IPS-18c (cell line): ENCODE results near the gene GALNT2.

Source experiments
- H3K4me3 ChIP-seq: 2 replicates; pipeline ENCODE4 v1.7.0; 2013; ENCODE audit warnings: low read depth, mild to moderate bottlenecking, low read length, moderate library complexity; ENCODE audit not compliant: insufficient read depth
- H3K9me3 ChIP-seq: one replicate; pipeline ENCODE4 v1.6.1; 2013; ENCODE audit warnings: mild to moderate bottlenecking, low read length, moderate library complexity; ENCODE audit not compliant: control insufficient read depth, insufficient read depth

The GALNT2 gene

DNA sequence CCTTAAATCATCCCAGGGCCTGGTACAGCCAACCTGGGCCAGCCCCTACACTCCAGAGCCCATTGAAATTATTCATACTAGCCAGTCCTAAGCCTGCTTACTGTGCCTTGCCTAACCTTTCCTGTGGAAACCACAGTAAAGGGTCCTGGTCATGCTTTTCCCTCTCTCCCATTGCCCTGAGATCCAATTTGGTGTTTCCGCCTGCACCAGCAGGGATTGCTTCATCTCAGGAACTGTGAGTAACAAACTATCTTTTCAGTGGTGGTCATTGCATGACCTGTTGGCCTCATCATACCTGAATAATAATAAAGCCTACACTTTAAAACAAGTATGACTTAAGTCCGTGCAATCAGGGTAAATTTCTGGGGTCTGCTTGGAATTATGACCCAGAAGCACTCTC lies 18.7 kb upstream of the GALNT2 start:
- H3K9me3 ChIP-seq, result no peaks in the 10 kb centered on the region

DNA sequence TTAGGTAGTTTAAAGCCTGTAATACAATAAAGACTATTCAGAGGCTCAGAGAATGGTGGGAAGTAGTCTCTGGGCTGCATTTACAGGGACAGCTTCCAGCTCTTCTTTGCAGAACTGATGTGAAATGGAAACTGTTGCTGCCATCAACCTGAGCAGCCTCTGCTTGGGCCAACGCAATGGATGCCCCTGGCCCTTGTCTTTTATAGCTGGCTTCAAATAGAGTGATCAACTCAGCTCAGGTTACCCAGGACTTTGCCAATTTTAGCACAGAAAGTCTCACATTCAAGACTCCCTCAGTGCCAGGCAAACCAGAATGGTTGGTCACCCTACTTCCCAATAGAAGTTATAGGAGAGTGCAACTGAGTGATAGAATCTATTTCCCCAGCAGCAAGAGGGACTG lies 18.1 kb upstream of the GALNT2 start:
- no peaks in the 10 kb centered on the region for H3K9me3 ChIP-seq
- no peak overlapping the region for H3K4me3 ChIP-seq

More for the DNA sequence above, 18.7 kb upstream of the GALNT2 start:
- no peak overlapping the region for H3K4me3 ChIP-seq

DNA sequence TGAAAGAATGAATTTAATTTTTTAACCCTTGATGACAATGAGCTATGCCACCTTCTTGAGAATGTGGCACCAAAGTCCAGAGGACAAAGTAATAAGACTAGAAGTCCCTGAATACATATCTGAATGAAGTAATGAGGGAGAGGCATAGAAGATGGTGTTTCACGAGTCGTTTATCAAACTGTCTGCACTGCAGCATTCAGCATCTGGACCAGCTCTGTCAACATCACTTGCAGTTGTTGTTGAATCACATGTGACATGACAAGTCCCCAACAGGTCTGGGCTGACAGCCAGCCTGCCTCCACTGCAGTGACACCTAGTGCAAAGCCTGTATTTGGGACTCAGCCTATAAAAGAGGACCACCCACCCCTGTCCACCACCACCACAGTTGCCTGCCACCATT lies 17.3 kb upstream of the GALNT2 start:
- Histone ChIP-seq H3K9me3 (peaks cover 2% of the 10 kb centered on the region), H3K4me3 (no peak overlapping the region)

DNA sequence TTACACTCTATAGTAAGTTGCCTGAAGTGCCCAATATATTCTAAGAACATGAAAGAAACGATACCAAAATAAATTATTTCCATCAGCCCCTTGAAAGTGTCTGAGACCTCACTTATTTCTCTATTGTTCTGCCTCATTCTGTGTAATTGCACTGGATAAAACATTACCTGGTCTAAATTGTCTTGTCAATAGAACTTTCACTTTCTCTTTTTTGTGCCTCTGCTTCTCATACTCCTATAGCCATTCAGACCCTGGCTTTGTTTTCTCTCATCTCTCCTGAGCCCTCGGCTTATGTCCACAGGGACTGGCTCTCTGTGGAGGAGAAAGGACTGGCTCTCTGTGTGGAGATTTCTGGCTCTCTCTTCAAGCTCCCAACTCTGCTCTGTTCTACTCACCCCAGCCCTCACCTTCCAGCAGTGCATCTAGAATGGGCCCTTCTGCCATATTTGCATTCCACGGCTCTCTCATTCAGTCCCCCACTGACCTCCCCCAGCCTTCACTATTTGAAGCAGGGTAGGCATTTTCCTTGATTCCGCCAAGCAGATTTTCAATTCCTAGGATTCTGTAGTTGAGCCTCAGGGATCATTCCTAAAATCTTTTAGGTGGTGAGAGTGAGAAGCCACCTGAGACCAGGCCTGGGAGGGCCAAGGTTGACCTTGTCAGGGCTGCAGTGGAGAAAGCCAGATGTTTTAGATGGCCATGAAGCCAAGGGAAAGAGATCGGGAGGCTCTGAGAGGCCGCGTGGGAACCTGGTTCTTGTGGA lies 15.9 kb upstream of the GALNT2 start:
- H3K9me3 ChIP-seq, result peaks cover 2% of the 10 kb centered on the region
- no peak overlapping the region for H3K4me3 ChIP-seq

DNA sequence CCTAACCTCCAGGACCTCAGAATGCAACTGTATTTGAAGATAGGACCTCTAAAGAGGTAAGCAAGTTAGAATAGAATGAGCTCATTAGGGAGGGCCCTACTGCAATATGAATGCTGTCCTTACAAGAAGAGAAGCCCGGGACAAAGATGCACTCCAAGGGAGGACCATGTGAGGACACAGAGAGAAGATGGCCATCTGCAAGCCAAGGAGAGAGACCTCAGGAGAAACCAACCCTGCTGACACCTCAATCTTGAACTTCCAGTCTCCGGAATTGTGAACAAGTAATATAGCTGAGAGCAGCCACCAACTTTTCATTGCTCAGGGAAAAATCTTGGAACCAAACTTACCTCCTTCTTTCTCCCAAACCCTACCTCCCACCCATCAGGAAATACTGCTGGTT lies 15.0 kb upstream of the GALNT2 start:
- H3K4me3 ChIP-seq, result no peak overlapping the region

DNA sequence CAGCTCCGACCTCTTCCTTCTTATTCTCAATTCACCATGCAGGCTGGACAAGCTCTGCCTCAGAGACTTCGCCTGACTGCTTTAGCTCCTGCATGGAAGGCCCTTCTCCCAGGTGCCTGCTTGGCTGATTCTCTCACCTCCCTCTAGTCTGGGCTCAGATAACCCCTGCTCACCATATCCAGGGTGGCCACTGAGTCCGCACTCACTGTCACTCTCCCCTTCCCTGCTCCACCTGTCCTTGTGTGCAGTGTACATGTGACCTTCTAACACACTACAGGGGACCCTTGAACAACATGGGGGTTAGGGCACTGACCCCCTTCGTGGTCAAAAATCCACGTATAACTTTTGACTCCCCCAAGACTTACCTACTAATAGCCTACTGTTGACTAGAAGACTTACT lies 14.4 kb upstream of the GALNT2 start:
- H3K4me3 ChIP-seq, result no peak overlapping the region
- peaks cover 2% of the 10 kb centered on the region for H3K9me3 ChIP-seq

More for the DNA sequence above, 15.0 kb upstream of the GALNT2 start:
- peaks cover 2% of the 10 kb centered on the region for H3K9me3 ChIP-seq

DNA sequence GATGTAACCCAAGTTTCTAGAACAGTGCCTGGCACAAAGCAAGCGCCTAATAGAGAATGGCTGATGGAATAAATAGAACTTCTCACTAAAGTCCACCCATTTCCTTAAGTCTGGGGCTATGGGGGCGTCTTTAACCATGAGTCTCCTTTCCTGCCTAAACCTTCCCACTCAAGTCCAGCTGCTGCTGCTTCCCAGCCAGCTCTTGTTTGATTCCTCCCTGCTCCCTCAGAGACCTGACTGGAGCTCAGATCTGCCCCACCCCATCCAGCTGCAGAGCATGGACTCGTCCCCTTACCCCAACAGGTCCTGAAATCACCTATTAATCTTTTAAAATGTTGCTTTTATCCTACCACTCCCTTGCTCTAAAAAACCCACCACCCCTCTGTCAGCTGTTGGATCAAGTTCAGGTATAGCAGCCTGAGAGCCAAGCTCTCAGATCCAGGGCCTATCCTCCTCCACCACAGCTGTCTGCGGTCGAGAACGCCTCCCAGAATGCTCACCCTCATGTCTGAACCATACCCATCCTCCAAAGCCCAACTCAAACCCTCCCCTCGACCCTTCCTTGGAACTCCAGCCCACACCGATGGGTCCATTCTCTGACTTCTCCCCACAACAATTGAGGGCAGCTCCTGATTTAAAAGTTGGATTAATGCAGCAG lies 12.8 kb upstream of the GALNT2 start:
- Histone ChIP-seq H3K4me3 (no peak overlapping the region), H3K9me3 (peaks cover 2% of the 10 kb centered on the region)

DNA sequence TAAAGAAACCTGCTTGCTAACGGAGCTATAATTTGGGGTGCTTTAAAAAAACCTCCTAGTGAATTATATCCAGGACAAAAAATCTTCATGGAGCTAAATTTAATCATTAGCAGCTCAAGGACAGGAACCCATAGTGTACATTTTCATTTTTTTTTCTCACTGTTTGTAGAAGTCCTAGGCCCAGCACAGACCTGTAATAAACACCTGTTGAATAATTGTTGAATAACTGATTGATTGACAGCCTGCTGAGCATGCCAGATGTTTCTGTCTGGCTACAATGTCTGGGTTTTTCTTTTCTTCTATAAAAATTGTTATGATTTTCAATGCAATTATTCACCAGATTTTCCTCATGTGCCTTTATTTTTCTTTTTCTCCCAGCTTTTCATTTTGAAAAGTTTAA lies 10.9 kb upstream of the GALNT2 start:
- Histone ChIP-seq H3K9me3 (peaks cover 2% of the 10 kb centered on the region), H3K4me3 (no peak overlapping the region)

DNA sequence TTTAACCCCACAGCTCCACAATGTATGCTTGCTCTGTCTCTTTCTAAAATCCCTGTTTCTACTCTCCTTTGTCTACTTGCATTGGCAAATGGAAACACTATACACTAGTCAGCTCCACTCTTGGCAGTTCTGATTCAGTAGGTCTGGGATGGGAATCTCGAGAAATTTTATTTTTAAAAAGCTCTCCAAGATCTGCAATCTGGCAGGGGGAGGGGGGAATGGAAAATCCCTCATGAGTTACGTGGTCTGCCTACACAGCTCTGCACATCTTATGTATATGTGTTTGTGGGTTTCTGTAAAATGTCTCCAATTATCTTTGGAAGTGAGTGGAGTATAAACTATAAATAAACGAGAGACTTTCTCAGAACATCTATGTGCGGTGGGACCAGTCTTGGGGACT lies 9.9 kb upstream of the GALNT2 start:
- H3K4me3 ChIP-seq, result no peak overlapping the region
- peaks cover 2% of the 10 kb centered on the region for H3K9me3 ChIP-seq

DNA sequence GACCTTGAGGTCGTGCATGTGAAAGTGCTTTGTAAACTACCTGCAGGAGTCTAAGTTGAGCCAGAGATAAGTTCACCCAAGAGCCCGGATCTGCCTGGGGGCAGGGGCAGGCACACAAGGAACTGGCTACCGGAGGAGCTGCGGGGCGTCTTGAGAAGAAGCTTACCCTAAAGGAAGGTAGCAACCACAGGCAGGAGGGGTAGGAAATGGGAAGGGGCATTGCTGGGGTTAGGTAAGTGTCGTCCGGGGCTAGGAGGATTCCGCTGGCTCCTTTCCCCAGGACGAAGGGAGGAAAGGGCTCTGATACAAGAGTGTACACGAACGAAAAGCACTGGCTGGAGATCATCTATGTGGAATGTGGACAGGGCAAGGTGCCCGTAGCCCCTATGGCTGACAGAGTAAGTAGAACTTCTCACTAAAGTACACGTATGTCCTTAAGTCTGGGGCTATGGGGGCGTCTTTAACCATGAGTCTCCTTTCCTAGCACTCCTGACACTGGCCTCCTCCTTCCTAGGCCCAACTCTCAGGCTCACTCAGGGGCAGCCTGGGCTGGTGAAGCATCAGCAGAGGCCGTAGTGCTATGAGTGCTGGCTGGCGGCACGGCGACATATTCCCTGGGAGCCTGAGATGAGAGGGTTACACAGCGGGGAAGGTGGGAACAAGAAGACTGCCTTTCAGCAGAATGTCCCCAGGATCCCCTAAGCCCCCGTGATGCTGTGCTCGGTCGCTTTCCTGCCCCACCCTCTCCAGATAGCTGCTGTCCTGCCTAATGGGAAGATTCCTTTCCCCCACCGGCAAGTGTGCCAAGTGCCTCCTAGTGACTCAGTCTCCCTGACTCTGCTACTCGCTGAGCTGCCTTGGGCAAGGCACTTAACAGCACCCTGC lies 9.1 kb upstream of the GALNT2 start:
- peaks cover 2% of the 10 kb centered on the region for H3K9me3 ChIP-seq
- no peak overlapping the region for H3K4me3 ChIP-seq

DNA sequence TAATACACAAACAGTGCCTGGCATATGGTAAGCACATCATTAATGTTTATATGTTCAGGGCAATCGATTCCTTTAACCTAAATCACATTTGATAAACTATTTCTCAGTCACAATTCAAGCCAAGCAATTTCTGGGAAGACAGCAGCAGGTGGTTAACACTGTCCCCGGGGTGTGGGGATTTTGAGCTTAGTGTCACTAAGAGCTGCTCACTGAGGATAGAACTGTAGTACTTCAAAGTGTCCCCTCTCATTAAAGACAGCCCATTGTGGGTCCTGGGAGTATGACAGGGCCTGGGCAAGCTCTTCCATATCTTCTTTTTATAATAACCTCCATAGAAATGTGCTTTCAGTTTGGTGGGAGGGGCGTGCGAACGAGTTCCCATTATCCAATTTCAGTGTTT lies 8.4 kb upstream of the GALNT2 start:
- no peak overlapping the region for H3K4me3 ChIP-seq
- H3K9me3 ChIP-seq, result peaks cover 2% of the 10 kb centered on the region

DNA sequence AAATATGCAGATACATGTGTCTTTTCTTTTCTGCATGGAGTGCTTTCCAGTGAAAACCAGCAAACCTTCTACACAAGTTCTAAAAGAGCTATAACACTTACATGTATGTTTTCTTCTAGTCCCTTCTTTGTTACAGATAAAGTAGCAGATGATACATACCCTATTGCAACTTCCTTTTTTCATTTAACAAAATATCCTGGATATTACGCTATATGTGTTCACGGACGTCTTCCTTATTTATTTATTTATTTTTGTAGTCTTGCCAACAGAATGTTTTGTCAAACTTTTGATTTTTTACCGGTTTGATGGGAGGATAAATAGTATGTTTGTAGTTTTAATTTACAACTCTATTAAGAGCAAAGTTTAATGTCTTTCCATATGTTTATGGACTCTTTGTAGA lies 5.2 kb upstream of the GALNT2 start:
- Histone ChIP-seq H3K4me3 (no peak overlapping the region), H3K9me3 (no peaks in the 10 kb centered on the region)

DNA sequence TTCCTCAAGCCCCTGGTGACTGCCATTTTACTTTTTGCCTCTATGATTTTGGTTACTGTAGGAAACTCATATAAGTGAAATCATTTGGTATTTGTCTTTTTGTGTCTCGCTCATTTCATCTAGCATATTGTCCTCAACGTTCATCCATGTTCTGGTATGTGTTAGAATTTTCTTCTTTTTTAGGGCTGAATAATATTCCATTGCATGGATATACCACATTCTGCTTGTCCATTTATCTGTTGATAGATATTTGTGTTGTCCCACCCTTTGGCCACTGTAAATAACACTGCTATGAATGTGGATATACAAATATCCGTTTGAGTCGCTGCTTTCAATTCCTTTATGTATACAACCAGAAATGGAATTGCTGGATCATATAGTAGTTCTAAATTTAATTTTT lies 4.5 kb upstream of the GALNT2 start:
- Histone ChIP-seq H3K4me3 (no peak overlapping the region), H3K9me3 (no peaks in the 10 kb centered on the region)

DNA sequence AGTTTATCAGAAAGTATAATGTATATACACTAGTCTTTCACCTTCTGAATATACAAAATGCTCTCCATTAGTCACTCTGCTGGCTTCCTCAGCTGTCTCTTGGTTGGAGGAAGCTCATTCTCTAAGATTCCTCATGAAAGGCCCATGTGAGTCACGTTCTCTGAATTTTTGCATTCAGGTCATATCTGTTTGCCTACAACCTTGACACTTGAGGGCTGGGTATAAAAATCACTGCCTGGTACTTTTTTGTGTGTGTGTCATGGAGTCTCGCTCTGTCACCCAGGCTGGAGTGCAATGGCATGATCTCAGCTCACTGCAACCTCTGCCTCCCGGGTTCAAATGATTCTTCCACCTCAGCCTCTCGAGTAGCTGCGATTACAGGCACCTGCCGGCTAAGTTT lies 2.8 kb upstream of the GALNT2 start:
- H3K4me3 ChIP-seq, result no peak overlapping the region

DNA sequence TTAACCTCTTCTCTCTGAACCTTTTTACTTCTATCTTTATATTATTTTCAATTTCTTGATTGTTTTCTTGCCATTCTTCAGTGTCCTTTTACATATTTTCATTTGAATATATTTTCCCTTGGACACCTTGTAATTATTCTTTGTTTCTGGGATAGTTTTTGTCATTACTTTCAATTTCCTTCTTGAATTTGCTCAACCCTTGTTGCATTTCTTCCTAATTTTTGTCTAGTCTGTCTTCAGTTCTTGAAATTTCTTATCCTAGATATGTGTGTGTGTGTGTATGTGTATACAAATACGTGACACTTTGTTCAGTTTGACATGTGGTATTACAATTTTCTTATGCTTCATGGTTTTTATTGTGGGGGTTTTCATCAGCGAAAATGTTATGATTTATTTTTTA lies 1.9 kb upstream of the GALNT2 start:
- no peaks in the 10 kb centered on the region for H3K9me3 ChIP-seq
- H3K4me3 ChIP-seq, result no peak overlapping the region

More for the DNA sequence above, 2.8 kb upstream of the GALNT2 start:
- H3K9me3 ChIP-seq, result no peaks in the 10 kb centered on the region

DNA sequence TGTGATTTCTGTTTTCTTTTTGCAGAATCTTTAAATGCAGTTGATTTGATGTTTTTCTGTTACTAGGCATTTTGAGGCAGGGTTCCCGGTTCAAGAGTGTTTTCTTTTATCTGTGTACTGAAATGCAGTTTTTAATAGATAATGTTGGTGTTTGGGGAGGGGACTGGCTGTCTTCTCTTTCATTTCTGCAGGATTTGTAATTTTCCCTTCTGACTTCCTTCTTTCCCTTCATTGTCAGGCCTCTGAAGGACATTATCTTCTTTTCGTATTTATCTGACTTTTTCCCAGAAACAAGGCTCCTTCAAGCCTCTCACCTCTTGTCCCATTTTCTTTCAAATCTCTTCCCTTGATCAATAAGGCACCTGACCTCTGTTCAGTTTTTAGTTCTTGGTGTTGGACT lies 1.5 kb upstream of the GALNT2 start:
- Histone ChIP-seq H3K4me3 (no peak overlapping the region), H3K9me3 (no peaks in the 10 kb centered on the region)

DNA sequence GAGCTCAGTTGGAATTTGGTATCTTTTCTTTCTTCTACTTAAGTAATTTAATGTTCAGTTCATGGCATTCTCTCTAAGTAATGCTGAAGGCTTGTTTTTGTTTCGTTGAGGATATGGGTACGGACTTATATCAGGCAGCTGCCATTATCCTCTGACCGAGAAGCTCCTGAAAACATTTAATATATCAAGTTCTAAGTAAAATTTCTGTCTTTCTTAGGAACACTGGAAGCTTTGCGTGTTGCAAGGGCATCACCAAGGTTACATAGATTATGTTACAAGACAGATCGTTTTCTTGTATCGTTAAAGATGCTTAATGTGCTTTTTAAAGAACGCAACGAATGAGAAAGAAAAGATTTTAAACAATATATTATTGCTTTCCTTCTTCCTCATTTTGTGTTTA lies 1.0 kb upstream of the GALNT2 start:
- Histone ChIP-seq H3K4me3 (peak overlapping the region; percentile 64; the same call in 1 of the 2 replicates), H3K9me3 (no peaks in the 10 kb centered on the region)

DNA sequence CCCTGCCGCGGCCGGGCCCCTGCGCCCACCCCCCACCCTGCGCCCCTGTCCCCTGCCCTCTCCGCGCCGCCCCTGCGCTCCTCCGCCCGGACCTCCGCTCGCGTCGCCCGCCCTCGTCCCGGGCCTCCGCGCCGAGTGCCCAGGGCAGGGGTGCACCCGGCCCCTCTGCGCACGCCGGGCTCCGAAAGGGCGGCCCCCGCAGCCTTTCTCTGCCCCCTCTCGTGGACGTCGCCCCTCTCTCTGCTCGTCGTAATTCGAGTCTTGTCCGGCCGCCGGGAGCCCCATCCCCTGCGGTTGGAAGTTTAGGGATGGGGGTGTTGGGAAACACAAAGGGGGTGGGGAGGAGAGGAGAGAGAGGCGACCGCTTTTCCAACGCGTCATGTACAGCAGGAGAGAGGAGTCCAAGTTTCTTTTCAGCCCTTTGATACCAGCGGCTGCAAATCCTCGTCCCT lies 407 bp downstream of the GALNT2 start:
- Histone ChIP-seq H3K4me3 (peak overlapping the region; percentile 86), H3K9me3 (no peaks in the 10 kb centered on the region)
